CD4-positive, alpha-beta T cell treated with Interleukin-1 beta for 1 hour (primary cell): ENCODE measurements around the gene PGRMC2.
A peak's percentile ranks its signal among the peaks of the same experiment; 100 is the strongest.
"Not testable (repeated sequence)": the region's sequence is repeated elsewhere in the genome, so short reads cannot be mapped to it uniquely, and the experiment has no call there.

Source experiments
- DNase-seq, 2 donors: peaks; one replicate each; pipeline ENCODE4 v3.0.0-alpha.2; 2020 to 2022

The PGRMC2 gene

DNA sequence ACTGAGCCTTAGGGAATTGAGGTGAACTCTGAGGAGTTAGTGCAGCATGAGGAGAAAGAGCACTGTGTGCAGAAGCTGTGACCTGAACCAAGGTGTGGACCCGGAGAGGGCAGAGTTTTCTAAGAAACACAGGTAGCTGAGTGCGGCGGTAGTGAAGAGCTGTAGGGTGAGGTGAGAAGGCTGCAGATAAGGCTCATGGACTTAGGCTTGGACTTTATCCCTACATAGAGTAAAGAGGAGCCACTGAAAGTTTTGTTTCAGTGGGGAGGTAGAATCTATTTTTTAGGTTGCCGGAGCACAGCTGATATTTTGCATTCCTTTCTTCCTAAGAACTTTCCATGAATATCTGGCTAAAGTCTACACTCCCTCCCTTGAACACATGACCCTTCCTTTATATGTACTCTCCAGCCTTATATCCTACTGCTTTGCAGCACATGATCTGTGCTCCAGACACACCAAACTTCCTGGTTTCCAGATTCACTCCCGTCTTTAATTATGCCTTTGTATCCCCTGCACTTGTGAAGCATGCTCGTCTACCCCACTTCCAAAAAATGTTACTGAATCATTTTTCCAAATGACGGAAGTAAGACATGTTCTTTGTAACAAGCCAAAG lies 10.6 kb upstream of the PGRMC2 start:
- no peak for DNase-seq

GRCh38 chr4:128295255-128295654 lies 7.6 kb upstream of the PGRMC2 start:
- DNase-seq: no peak

DNA sequence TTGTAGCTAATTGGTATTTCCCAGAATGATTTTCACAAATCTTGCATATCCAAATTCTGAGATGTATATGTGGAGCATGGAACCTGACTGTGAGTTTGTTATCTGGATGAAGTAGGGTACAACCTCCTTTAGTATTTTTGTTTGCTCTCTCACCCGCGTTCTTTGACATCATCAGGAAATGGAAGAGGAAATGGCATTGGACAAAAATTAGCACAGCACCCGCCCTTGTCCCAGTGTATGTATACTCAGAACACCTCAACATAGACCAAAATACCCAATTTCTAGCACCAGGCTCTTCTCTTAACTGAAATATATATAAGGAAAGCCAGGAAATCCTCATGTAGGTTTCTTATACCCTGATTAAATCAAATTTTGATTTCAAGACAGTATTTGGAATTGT lies 6.9 kb upstream of the PGRMC2 start:
- DNase-seq: no peak

- DNase-seq: no peak
These were observed 4.7 kb upstream of the PGRMC2 start for GRCh38 chr4:128292349-128292748.

DNA sequence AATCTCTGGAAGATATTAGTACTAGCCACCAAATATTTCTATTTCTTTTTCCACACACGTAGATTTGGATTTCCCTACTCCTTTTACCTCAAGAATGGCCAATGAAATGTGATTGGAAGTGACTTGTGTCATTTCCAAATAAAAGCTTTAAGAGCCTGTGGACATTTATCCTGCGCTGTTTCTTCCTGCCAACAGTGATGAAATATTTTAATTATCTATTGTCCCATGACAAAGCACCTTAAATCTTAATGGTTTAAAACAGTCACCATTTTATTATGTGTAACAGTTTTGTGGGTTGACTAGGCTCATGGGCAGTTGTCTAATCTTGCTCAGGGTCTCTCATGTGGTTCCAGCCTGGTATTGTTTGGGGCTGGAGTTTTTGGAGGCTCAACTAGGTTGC lies 3.5 kb upstream of the PGRMC2 start:
- no peak for DNase-seq

DNA sequence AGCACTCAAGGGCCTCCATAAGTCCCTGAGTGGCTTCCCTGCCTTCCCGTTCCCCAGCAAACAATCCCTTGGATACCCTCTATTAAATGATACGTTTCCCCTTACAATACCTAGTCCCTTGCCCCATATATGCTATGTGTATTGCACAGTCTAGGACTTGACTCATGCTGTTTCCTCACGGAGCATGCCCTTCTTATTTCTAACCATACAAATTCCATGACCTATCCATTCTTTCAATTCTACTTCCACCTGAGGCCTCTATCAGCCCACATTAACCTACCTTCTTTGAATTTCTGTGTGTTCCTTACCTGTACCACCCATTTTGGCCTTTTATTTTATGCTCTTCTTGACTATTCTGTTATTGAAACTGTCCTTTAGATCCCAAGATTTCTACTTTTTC lies 2.9 kb upstream of the PGRMC2 start:
- no peak for DNase-seq

GRCh38 chr4:128289523-128290158 lies 2.0 kb upstream of the PGRMC2 start:
- DNase-seq: no peak

GRCh38 chr4:128288689-128289106 lies 1.1 kb upstream of the PGRMC2 start:
- peak; percentile 48 to 58 for DNase-seq

GRCh38 chr4:128287871-128288688 lies 467 bp upstream of the PGRMC2 start:
- peak; percentile 99 for DNase-seq

DNA sequence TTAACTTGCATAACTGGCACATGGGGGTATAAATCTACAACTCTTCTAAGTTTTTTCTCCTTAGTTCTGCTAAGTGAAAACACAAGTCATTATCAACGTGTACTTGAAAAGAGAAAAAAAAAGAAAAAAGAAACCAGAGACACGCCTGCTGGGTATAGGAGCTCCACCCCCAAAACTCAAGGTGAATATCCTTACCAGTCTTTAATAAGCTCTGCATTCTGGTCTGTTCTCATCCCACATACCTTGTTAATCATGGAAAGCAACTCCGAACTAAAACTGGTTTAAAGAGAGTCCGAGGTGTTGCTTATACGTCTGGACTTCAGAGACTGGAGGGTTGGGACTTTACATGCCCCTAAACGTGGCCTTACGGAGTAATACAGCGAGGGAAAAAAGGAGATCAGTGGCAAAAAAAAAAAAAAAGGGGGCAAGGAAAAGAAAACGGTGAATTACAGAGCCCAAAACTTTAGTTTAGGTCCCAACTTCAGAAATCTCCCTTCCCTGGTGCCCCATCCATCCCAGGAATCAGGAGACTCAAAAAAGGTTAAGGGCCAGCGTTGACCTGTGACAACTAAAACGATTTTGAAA lies 1.0 kb downstream of the PGRMC2 start:
- peak; percentile 22 to 49 for DNase-seq

DNA sequence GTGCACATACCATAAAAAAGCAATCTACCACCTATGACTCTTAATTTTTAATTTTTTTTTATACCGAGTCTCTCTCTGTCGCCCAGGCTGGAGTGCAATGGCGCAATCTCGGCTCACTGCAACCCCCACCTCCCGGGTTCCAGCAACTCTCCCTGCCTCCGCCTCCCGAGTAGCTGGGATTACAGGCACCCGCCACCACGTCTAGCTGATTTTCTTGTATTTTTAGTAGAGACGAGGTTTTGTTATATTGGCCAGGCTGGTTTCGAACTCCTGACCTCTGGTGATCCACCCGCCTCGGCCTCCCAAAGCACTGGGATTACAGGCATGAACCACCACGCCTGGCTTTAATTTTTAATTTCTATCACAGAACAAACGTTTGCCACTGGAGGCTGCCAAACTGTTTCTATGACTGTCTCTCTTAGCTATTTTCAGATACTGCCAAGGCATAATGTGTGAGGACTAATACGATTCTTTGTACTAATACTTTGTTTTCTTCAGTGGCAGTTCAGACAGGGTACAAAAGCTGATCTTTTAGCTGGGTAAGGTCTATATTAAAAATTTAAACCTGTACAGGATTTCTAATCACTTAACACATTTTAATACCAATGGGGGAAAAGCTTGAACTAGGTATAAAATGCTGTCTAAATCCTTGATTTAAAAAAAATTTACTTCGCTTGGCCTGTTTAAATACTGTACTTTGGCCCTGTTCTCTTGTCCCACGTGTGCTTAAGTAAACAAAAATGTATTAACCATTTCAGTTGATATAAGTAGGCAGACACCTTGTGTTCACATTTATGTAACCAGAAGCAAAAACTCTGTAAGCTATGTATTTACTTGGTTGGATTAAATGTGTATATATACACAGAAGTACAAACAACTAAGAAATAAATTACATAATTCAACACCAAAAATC lies 2.3 kb downstream of the PGRMC2 start:
- DNase-seq: no peak

- DNase-seq: no peak
These were observed 3.3 kb downstream of the PGRMC2 start for GRCh38 chr4:128284317-128284716.

DNA sequence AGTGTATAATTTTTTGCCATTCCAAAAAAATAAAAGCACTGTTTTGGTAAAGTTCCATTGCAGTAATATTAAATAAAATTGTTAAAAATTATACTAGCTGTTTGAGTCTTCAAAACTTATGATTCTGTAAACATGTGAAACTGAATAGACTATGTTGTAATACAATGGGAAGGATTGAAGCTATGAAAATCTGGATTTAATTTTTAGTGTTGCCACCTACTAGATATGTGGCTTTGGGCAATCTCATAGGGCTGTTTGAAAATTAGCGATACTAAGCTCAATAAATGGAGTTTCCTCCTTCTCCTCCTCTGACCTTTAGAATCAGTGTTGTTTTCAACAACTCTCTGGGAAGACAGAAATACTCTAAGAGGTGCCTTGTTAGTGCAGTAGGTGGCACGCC lies 4.5 kb downstream of the PGRMC2 start:
- DNase-seq: no peak

DNA sequence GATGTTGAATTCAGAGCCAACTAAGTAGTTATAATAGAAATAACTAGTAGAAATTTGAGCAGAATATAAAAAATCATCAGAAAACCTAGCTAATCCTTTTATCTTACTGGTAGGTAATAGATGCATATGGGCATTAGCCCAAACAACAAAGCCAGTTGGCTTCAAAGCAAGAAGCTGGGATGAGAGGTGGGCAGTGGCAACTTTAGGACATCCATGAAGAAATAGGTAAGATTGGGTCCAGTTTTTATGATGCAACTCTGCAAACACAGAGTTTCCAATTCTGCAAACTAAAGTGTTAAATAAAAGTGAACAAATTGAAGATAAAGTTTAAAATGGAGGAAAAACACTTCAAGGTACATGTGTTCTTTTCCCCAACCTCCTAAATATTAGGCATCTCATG lies 5.1 kb downstream of the PGRMC2 start:
- DNase-seq: no peak

- no peak for DNase-seq
These were observed 6.3 kb downstream of the PGRMC2 start for GRCh38 chr4:128281354-128281753.

DNA sequence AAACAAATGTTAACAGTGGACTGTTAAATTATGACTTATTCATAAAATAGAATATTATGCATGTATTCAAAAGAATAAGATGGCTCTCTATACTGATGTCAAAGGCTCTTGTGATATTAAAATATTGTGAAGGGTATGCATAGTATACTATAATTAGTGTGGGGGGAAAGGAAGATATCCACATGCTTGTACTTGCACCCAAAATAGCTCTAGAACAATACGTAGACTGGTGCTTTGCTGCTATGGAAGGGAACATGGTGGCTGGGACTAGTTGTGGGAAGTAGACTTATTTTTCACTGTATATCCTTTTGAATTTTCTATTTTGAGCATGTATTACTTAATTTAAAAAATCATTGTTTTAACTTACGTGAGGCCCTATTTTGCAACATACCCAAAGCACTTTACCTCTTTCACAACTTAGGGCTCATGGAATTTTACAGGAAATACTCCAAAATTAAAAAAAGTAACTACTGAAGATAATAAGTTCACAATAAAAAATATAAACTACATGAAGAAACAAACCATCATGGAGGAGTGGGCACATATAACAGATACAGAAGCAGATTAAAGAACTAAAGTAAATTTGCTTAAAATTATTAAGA lies 7.9 kb downstream of the PGRMC2 start:
- DNase-seq: no peak

DNA sequence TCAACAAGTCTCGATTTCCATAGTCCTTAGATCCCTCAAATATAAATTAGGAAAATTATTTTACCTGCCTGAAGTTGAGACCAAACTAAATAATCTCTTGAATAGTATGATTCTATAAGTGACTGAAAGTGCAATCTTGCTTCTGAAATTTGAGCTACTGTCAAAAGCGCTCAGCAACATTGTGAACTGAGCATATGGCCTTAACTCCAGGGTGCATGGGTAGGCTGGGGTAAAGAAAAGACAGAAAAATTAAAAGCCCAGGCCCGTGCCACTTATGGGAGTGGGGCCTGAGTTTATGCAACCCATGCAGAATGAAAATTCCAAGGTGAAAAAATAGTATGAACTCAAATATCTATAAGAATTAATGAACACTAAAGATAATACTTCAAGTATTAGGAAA lies 9.8 kb downstream of the PGRMC2 start:
- DNase-seq: no peak

DNA sequence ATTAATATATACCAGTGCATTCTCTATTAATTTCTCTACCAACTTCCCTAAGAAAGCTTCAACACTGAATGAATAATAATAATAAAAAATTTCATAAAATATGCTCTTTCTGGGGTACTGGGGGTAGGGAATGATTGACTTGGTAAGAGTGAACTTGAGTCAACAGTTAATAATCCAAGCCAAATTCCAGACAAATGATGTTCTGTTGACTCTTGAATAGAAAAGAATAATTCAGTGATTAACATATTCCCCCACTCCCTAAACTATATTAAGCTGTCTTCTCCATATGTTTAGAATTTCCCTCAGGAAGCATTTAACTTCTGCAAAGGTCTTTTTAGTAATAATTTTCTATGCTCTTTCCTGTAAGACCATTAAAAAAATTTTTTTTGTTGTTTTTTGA lies 12.3 kb downstream of the PGRMC2 start:
- no peak for DNase-seq

DNA sequence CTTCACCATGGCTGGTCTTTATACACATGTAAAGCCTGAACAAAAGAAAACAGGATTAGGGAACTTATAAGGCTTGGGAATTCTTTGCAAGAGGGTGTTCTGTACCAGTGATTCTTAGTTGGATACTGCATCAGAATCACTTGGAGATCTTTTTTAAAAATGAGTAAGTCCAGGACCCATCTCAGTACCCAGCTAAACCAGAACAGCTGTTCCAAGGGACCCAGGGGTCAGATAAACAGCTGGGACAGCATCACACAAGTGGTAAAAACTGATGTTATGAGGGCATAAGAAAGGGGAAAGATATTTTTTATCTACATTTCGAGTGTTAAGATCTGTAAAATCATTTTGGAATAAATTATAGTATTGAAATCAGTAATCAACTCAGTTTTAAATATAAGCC lies 16.1 kb downstream of the PGRMC2 start:
- no peak for DNase-seq

GRCh38 chr4:128268970-128269369 lies 18.6 kb downstream of the PGRMC2 start:
- DNase-seq: no peak

DNA sequence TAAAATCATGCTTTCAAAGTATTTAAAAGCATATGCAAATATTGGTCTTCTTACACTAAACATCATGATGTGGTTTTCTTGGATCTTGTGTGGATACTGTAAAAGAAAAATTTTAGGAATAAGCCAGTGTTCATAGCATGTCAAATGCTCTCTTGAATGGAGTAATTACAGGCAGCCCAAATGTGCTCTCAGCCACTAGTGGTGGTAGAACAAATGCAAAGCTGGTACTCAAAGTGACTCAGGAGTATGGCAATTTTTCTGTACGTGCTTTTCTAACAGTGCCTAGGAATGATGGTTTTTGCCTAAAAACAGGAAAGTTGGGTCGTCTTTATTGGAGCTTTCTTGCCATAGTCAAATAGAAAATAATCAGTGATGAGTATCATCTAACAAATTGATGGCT lies 19.9 kb downstream of the PGRMC2 start:
- no peak for DNase-seq

GRCh38 chr4:128267171-128267570 lies 20.4 kb downstream of the PGRMC2 start:
- not testable (repeated sequence) for DNase-seq
